Astrocyte of the spinal cord (primary cell): ENCODE results near the gene MROH8.
"Not testable (repeated sequence)": the region's sequence is repeated elsewhere in the genome, so short reads cannot be mapped to it uniquely, and the experiment has no call there.

Source experiments
- DNase-seq: peaks from one replicate; pipeline ENCODE4 v3.0.0; 2011; ENCODE audit warnings: low read depth, low spot score
- H3K4me3 ChIP-seq: 2 replicates; pipeline ENCODE4 v1.5.1; 2011; ENCODE audit warnings: low read depth, mild to moderate bottlenecking, low read length, moderate library complexity
- CTCF ChIP-seq: IDR thresholded peaks from 2 replicates; pipeline ENCODE4 v1.5.1; 2012; ENCODE audit warnings: low read depth, mild to moderate bottlenecking, low read length, inconsistent platforms
- in situ Hi-C: cut with HindIII; loops from 2 replicates; pipeline ENCODE4 v1.10.0; 2017; ENCODE audit warnings: low sequenced_read_pairs

Gene MROH8

GRCh38 chr20:37160683-37161082 lies 18.7 kb downstream of the MROH8 start:
- no peak overlapping the region for H3K4me3 ChIP-seq
- DNase-seq = no peak
- no peak for TF ChIP-seq CTCF
- in situ Hi-C loops = no loop called here

- TF ChIP-seq CTCF = no peak
- no peak for DNase-seq
- H3K4me3 ChIP-seq = no peak overlapping the region
- in situ Hi-C loops = no loop called here
Measured at GRCh38 chr20:37158248-37158647, 21.1 kb downstream of the MROH8 start.

- H3K4me3 ChIP-seq = no peak overlapping the region
- no peak for TF ChIP-seq CTCF
- no peak for DNase-seq
- in situ Hi-C loops = no loop called here
Measured at GRCh38 chr20:37155987-37156386, 23.4 kb downstream of the MROH8 start.

- in situ Hi-C loops = no loop called here
- no peak for DNase-seq
- H3K4me3 ChIP-seq = no peak overlapping the region
- no peak for TF ChIP-seq CTCF
Measured at GRCh38 chr20:37154684-37155298, 24.6 kb downstream of the MROH8 start.

- no peak for DNase-seq
- in situ Hi-C loops = no loop called here
- no peak overlapping the region for H3K4me3 ChIP-seq
- no peak for TF ChIP-seq CTCF
Measured at GRCh38 chr20:37152284-37152683, 27.1 kb downstream of the MROH8 start.

GRCh38 chr20:37151529-37151928 lies 27.8 kb downstream of the MROH8 start:
- in situ Hi-C loops = no loop called here
- no peak overlapping the region for H3K4me3 ChIP-seq
- DNase-seq = no peak
- no peak for TF ChIP-seq CTCF

GRCh38 chr20:37150864-37151263 lies 28.5 kb downstream of the MROH8 start:
- in situ Hi-C loops, H3K4me3 ChIP-seq: not testable (repeated sequence)

More at GRCh38 chr20:37150864-37151263, 28.5 kb downstream of the MROH8 start:
- not testable (repeated sequence) for DNase-seq
